ENCODE data around the gene ZBTB4.

ZBTB4 gene, protein sequence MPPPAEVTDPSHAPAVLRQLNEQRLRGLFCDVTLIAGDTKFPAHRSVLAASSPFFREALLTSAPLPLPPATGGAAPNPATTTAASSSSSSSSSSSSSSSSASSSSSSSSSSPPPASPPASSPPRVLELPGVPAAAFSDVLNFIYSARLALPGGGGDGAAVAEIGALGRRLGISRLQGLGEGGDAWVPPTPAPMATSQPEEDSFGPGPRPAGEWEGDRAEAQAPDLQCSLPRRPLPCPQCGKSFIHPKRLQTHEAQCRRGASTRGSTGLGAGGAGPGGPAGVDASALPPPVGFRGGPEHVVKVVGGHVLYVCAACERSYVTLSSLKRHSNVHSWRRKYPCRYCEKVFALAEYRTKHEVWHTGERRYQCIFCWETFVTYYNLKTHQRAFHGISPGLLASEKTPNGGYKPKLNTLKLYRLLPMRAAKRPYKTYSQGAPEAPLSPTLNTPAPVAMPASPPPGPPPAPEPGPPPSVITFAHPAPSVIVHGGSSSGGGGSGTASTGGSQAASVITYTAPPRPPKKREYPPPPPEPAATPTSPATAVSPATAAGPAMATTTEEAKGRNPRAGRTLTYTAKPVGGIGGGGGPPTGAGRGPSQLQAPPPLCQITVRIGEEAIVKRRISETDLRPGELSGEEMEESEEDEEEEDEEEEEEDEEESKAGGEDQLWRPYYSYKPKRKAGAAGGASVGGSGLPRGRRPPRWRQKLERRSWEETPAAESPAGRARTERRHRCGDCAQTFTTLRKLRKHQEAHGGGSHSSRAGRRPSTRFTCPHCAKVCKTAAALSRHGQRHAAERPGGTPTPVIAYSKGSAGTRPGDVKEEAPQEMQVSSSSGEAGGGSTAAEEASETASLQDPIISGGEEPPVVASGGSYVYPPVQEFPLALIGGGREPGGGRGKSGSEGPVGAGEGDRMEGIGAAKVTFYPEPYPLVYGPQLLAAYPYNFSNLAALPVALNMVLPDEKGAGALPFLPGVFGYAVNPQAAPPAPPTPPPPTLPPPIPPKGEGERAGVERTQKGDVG

DNA sequence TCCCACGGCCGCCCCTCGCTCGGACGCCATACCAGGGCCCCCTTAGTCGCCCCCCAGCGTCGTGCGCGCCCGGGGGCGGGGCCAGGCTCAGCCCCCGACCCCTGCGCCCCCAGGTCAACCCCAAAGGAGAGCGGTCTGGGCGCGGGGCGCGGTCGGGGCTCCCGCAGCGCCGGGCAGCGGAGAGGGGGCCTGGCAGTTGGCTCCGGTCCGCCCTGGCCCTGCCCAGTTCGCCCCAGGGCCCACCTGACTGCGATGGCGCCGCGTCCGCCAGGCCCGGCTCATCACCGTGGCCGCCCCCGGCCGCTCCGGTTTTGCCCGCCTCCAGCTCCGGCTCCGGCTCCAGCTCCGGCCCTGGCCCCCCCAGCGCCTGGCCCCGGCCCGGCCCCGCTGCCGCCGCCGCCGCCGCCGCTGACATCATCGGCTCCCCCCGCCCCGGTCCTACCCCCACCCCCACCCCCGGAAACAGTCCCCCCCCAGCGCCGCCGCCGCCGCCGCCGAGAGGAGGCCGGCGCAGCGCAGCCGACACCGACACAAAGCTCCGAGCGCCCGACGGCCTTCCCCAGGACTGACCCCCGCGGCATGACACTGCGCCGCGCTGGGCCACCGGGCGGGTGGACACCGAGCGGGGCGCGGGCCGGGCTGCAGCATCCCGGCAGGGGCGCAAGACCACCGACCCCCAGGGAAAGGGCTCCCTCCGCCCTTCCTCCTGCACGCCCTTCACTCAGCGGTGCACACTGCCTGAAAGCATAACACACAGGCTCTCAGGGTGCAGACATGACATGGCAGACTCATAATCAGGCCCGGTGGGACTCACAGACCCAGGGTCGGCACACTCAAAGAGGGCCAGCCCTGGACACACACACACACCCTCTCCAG lies at the start of gene ZBTB4:
Gene ZBTB4, minus strand, starts transcription at position 419 of the 876 bp plus-strand sequence. CDS start 12,830 bp downstream, outside the sequence.
- H3K4me1 ChIP-seq (ENCODE audit: control insufficient read depth in 1 of 2, insufficient read depth in 2 of 2, low read length in 2 of 2) = peaks cover 36 to 39% of the 10 kb centered on the region in 2 donors
- H3K36me3 ChIP-seq (ENCODE audit: control insufficient read depth in 1 of 2, insufficient read depth in 2 of 2, low read length in 2 of 2) = no peaks in the 10 kb centered on the region
- H3K27ac ChIP-seq (ENCODE audit: low read depth, low read length) = peak within 1 kb of the TSS; percentile 94
- H3K9ac ChIP-seq (ENCODE audit: low read depth in 1 of 2, low read length in 2 of 2) = peak within 1 kb of the TSS; percentile 90 to 94
- no peaks in the 10 kb centered on the region for H3K9me3 ChIP-seq (ENCODE audit: control insufficient read depth in 1 of 2, low read length in 2 of 2)
- H3K27me3 ChIP-seq (ENCODE audit: control insufficient read depth in 1 of 2, insufficient read depth in 2 of 2, low read length in 2 of 2) = no peaks in the 10 kb centered on the region
- peak within 1 kb of the TSS; percentile 81 to 85 for H3K4me3 ChIP-seq (ENCODE audit: low read depth in 1 of 2, low read length in 2 of 2)

GRCh38 chr17:7528842-7529241 lies 49.4 kb upstream of the ZBTB4 start:
- no peaks in the 10 kb centered on the region for H3K36me3 ChIP-seq (ENCODE audit: control insufficient read depth in 1 of 2, insufficient read depth in 2 of 2, low read length in 2 of 2)
- no peak overlapping the region for H3K4me3 ChIP-seq (ENCODE audit: low read depth in 1 of 2, low read length in 2 of 2)
- no peak overlapping the region for H3K27ac ChIP-seq (ENCODE audit: low read depth, low read length)
- H3K9me3 ChIP-seq (ENCODE audit: control insufficient read depth in 1 of 2, low read length in 2 of 2) = peaks cover 7 to 8% of the 10 kb centered on the region in 2 donors
- H3K27me3 ChIP-seq (ENCODE audit: control insufficient read depth in 1 of 2, insufficient read depth in 2 of 2, low read length in 2 of 2) = no peaks in the 10 kb centered on the region
- no peak overlapping the region for H3K9ac ChIP-seq (ENCODE audit: low read depth in 1 of 2, low read length in 2 of 2)
- H3K4me1 ChIP-seq (ENCODE audit: control insufficient read depth in 1 of 2, insufficient read depth in 2 of 2, low read length in 2 of 2) = peaks cover 0 to 5% of the 10 kb centered on the region in 2 donors

GRCh38 chr17:7523033-7523432 lies 43.6 kb upstream of the ZBTB4 start:
- Histone ChIP-seq H3K27me3 (ENCODE audit: control insufficient read depth in 1 of 2, insufficient read depth in 2 of 2, low read length in 2 of 2) (no peaks in the 10 kb centered on the region), H3K9ac (ENCODE audit: low read depth in 1 of 2, low read length in 2 of 2) (no peak overlapping the region), H3K4me1 (ENCODE audit: control insufficient read depth in 1 of 2, insufficient read depth in 2 of 2, low read length in 2 of 2) (no peaks in the 10 kb centered on the region), H3K9me3 (ENCODE audit: control insufficient read depth in 1 of 2, low read length in 2 of 2) (peaks cover 0 to under 1% of the 10 kb centered on the region in 2 donors), H3K4me3 (ENCODE audit: low read depth in 1 of 2, low read length in 2 of 2) (no peak overlapping the region), H3K36me3 (ENCODE audit: control insufficient read depth in 1 of 2, insufficient read depth in 2 of 2, low read length in 2 of 2) (no peaks in the 10 kb centered on the region), H3K27ac (ENCODE audit: low read depth, low read length) (no peak overlapping the region)

- Histone ChIP-seq H3K27me3 (ENCODE audit: control insufficient read depth in 1 of 2, insufficient read depth in 2 of 2, low read length in 2 of 2) (no peaks in the 10 kb centered on the region), H3K9me3 (ENCODE audit: control insufficient read depth in 1 of 2, low read length in 2 of 2) (no peaks in the 10 kb centered on the region)
Observed at GRCh38 chr17:7515911-7516610, 36.6 kb upstream of the ZBTB4 start.

GRCh38 chr17:7513850-7514419 lies 34.5 kb upstream of the ZBTB4 start:
- H3K36me3 ChIP-seq (ENCODE audit: control insufficient read depth in 1 of 2, insufficient read depth in 2 of 2, low read length in 2 of 2) = peaks cover 45 to 52% of the 10 kb centered on the region in 2 donors

More at GRCh38 chr17:7515911-7516610, 36.6 kb upstream of the ZBTB4 start:
- H3K4me1 ChIP-seq (ENCODE audit: control insufficient read depth in 1 of 2, insufficient read depth in 2 of 2, low read length in 2 of 2) = peaks cover 5 to 8% of the 10 kb centered on the region in 2 donors
- peak overlapping the region; percentile 25 to 46 for H3K4me3 ChIP-seq (ENCODE audit: low read depth in 1 of 2, low read length in 2 of 2)
- peaks cover 26 to 31% of the 10 kb centered on the region in 2 donors for H3K36me3 ChIP-seq (ENCODE audit: control insufficient read depth in 1 of 2, insufficient read depth in 2 of 2, low read length in 2 of 2)
- H3K9ac ChIP-seq (ENCODE audit: low read depth in 1 of 2, low read length in 2 of 2) = peak overlapping the region; percentile 19 to 48
- peak overlapping the region; percentile 11 for H3K27ac ChIP-seq (ENCODE audit: low read depth, low read length)

DNA sequence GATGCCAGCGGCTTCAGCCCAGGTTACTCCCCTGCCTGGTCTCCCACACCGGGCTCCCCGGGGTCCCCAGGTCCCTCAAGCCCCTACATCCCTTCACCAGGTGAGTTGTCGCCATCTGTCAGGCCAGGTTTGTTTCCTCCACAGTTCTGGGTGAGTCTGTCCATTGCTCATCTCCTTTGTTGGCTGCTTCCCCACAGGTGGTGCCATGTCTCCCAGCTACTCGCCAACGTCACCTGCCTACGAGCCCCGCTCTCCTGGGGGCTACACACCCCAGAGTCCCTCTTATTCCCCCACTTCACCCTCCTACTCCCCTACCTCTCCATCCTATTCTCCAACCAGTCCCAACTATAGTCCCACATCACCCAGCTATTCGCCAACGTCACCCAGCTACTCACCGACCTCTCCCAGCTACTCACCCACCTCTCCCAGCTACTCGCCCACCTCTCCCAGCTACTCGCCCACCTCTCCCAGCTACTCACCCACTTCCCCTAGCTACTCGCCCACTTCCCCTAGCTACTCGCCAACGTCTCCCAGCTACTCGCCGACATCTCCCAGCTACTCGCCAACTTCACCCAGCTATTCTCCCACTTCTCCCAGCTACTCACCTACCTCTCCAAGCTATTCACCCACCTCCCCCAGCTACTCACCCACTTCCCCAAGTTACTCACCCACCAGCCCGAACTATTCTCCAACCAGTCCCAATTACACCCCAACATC lies 33.6 kb upstream of the ZBTB4 start:
- H3K4me3 ChIP-seq (ENCODE audit: low read depth in 1 of 2, low read length in 2 of 2) = no peak overlapping the region
- H3K27me3 ChIP-seq (ENCODE audit: control insufficient read depth in 1 of 2, insufficient read depth in 2 of 2, low read length in 2 of 2) = no peaks in the 10 kb centered on the region
- no peaks in the 10 kb centered on the region for H3K9me3 ChIP-seq (ENCODE audit: control insufficient read depth in 1 of 2, low read length in 2 of 2)
- no peak overlapping the region for H3K9ac ChIP-seq (ENCODE audit: low read depth in 1 of 2, low read length in 2 of 2)
- no peak overlapping the region for H3K27ac ChIP-seq (ENCODE audit: low read depth, low read length)
- peaks cover 5 to 8% of the 10 kb centered on the region in 2 donors for H3K4me1 ChIP-seq (ENCODE audit: control insufficient read depth in 1 of 2, insufficient read depth in 2 of 2, low read length in 2 of 2)
- H3K36me3 ChIP-seq (ENCODE audit: control insufficient read depth in 1 of 2, insufficient read depth in 2 of 2, low read length in 2 of 2) = peaks cover 48 to 62% of the 10 kb centered on the region in 2 donors

More at GRCh38 chr17:7513850-7514419, 34.5 kb upstream of the ZBTB4 start:
- peaks cover 5 to 8% of the 10 kb centered on the region in 2 donors for H3K4me1 ChIP-seq (ENCODE audit: control insufficient read depth in 1 of 2, insufficient read depth in 2 of 2, low read length in 2 of 2)
- no peak overlapping the region for H3K27ac ChIP-seq (ENCODE audit: low read depth, low read length)
- H3K4me3 ChIP-seq (ENCODE audit: low read depth in 1 of 2, low read length in 2 of 2) = no peak overlapping the region
- no peaks in the 10 kb centered on the region for H3K27me3 ChIP-seq (ENCODE audit: control insufficient read depth in 1 of 2, insufficient read depth in 2 of 2, low read length in 2 of 2)
- H3K9me3 ChIP-seq (ENCODE audit: control insufficient read depth in 1 of 2, low read length in 2 of 2) = no peaks in the 10 kb centered on the region
- H3K9ac ChIP-seq (ENCODE audit: low read depth in 1 of 2, low read length in 2 of 2) = no peak overlapping the region

DNA sequence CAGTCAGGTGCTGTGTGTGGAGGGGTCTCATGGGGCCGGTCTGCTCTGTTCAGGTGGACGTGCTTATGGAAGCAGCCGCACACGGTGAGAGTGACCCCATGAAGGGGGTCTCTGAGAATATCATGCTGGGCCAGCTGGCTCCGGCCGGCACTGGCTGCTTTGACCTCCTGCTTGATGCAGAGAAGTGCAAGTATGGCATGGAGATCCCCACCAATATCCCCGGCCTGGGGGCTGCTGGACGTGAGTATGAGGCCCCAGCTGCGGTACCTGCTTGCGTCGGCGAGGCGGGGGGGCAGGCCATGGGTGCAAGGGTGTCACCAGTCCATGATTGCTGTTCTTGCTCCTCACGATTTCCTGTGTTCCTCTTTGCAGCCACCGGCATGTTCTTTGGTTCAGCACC lies 32.7 kb upstream of the ZBTB4 start:
- H3K27me3 ChIP-seq (ENCODE audit: control insufficient read depth in 1 of 2, insufficient read depth in 2 of 2, low read length in 2 of 2) = no peaks in the 10 kb centered on the region
- no peak overlapping the region for H3K27ac ChIP-seq (ENCODE audit: low read depth, low read length)
- H3K4me3 ChIP-seq (ENCODE audit: low read depth in 1 of 2, low read length in 2 of 2) = no peak overlapping the region
- peaks cover 48 to 67% of the 10 kb centered on the region in 2 donors for H3K36me3 ChIP-seq (ENCODE audit: control insufficient read depth in 1 of 2, insufficient read depth in 2 of 2, low read length in 2 of 2)
- peaks cover 5 to 8% of the 10 kb centered on the region in 2 donors for H3K4me1 ChIP-seq (ENCODE audit: control insufficient read depth in 1 of 2, insufficient read depth in 2 of 2, low read length in 2 of 2)
- H3K9ac ChIP-seq (ENCODE audit: low read depth in 1 of 2, low read length in 2 of 2) = no peak overlapping the region
- H3K9me3 ChIP-seq (ENCODE audit: control insufficient read depth in 1 of 2, low read length in 2 of 2) = no peaks in the 10 kb centered on the region

- no peaks in the 10 kb centered on the region for H3K9me3 ChIP-seq (ENCODE audit: control insufficient read depth in 1 of 2, low read length in 2 of 2)
- H3K27me3 ChIP-seq (ENCODE audit: control insufficient read depth in 1 of 2, insufficient read depth in 2 of 2, low read length in 2 of 2) = no peaks in the 10 kb centered on the region
- H3K4me1 ChIP-seq (ENCODE audit: control insufficient read depth in 1 of 2, insufficient read depth in 2 of 2, low read length in 2 of 2) = peaks cover 5 to 8% of the 10 kb centered on the region in 2 donors
- H3K36me3 ChIP-seq (ENCODE audit: control insufficient read depth in 1 of 2, insufficient read depth in 2 of 2, low read length in 2 of 2) = peaks cover 54 to 77% of the 10 kb centered on the region in 2 donors
- no peak overlapping the region for H3K9ac ChIP-seq (ENCODE audit: low read depth in 1 of 2, low read length in 2 of 2)
- no peak overlapping the region for H3K4me3 ChIP-seq (ENCODE audit: low read depth in 1 of 2, low read length in 2 of 2)
- no peak overlapping the region for H3K27ac ChIP-seq (ENCODE audit: low read depth, low read length)
Observed at GRCh38 chr17:7511108-7511507, 31.7 kb upstream of the ZBTB4 start.
